ENCODE data around the gene TMEM108. TPM values are rescaled to one million over a fixed set of nuclear protein-coding genes. Genes with fewer than 3 reads are reported as not detected.

The TMEM108 gene
- total RNA-seq, 4 donors from 2014 or later, result 0.70 to 4.0 (median 1.4) TPM

DNA sequence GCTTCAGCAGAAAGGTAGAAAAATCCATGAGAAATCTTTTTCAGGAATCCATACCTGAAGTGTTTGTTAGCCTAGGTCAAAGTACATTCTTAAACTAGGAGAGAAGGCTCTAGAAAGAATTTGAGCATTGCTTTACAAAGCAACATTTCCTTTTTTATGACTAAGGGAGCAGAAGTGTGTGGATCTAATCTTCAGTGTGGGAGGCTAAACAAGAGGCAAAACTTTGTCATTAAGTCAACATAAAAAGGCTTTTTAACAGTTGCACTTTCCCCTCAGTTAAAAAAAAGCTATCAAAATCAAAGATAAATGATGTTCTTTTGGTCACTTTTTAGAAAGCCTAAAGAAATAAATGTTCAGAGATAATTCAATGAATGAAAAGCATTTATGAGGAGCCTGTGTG, 154.8 kb downstream of the TMEM108 start:
- Histone ChIP-seq H3K27me3 (no peaks in the 10 kb centered on the region), H3K36me3 (no peaks in the 10 kb centered on the region), H3K9me3 (no peaks in the 10 kb centered on the region), H3K4me1 (no peaks in the 10 kb centered on the region), H3K27ac (no peak overlapping the region), H3K4me3 (no peak overlapping the region)
- no peak for TF ChIP-seq POLR2A (IDR thresholded peaks at IDR 0.05)
- no peak for TF ChIP-seq POLR2AphosphoS5 (IDR thresholded peaks at IDR 0.05)
- no peak for TF ChIP-seq EP300 (IDR thresholded peaks at IDR 0.05)
- TF ChIP-seq, protein P1, sequence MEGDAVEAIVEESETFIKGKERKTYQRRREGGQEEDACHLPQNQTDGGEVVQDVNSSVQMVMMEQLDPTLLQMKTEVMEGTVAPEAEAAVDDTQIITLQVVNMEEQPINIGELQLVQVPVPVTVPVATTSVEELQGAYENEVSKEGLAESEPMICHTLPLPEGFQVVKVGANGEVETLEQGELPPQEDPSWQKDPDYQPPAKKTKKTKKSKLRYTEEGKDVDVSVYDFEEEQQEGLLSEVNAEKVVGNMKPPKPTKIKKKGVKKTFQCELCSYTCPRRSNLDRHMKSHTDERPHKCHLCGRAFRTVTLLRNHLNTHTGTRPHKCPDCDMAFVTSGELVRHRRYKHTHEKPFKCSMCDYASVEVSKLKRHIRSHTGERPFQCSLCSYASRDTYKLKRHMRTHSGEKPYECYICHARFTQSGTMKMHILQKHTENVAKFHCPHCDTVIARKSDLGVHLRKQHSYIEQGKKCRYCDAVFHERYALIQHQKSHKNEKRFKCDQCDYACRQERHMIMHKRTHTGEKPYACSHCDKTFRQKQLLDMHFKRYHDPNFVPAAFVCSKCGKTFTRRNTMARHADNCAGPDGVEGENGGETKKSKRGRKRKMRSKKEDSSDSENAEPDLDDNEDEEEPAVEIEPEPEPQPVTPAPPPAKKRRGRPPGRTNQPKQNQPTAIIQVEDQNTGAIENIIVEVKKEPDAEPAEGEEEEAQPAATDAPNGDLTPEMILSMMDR (IDR thresholded peaks at IDR 0.05), result no peak
- no peak for DNase-seq (ENCODE audit: low spot score in 2 of 2)

DNA sequence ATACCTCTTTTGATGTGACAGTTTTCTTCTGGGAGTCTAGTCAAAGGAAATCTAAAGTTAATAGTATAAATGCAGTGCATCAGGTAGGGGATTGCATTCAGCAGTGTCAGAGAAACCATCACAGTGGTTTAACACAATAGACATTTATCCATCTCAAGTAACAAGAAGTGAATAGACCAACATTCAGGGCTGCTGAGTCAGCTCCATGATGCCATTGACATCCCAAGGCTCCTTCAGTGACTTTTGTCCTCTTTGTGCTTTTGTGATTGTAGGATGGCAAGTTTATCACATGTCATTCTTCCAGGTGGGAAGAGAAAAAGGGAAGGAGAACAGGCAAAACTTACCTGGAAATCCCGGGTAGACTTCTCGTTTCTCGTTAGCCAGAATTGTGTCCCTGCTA, 158.3 kb downstream of the TMEM108 start:
- no peak for TF ChIP-seq POLR2AphosphoS5 (IDR thresholded peaks at IDR 0.05)
- no peak for TF ChIP-seq POLR2A (IDR thresholded peaks at IDR 0.05)
- TF ChIP-seq, protein P1 (IDR thresholded peaks at IDR 0.05), result no peak
- TF ChIP-seq EP300 (IDR thresholded peaks at IDR 0.05), result no peak
- Histone ChIP-seq H3K27ac (no peak overlapping the region), H3K36me3 (no peaks in the 10 kb centered on the region), H3K27me3 (no peaks in the 10 kb centered on the region), H3K4me3 (no peak overlapping the region), H3K4me1 (no peaks in the 10 kb centered on the region), H3K9me3 (no peaks in the 10 kb centered on the region)
- DNase-seq (ENCODE audit: low spot score in 2 of 2), result no peak
- 78% methylated on average over 3 of the region's 3 CpGs for WGBS

DNA sequence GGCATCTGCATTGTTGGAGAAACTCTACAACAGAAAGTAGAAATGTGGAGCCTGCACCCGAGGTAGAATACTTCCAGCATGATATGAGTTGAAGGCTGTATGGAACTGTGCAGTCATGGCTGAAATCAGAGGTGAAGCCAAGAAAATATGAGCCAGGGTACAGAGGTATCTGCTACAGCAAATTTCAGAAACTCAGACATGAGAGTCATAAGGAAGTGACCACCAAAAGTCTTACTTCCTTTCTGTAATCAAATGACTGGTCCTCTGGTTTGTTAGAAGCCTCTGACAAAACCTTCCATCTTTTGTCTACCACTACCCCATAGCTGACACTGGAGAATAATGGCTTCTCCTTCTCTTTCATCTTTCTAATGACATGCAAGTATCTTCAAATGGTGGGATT, 159.4 kb downstream of the TMEM108 start:
- TF ChIP-seq EP300 (IDR thresholded peaks at IDR 0.05) (no peak), POLR2AphosphoS5 (IDR thresholded peaks at IDR 0.05) (no peak), POLR2A (IDR thresholded peaks at IDR 0.05) (no peak)
- TF ChIP-seq, protein P1 (IDR thresholded peaks at IDR 0.05), result no peak
- H3K4me3 ChIP-seq, result no peak overlapping the region
- DNase-seq (ENCODE audit: low spot score in 2 of 2), result no peak
- H3K27ac ChIP-seq, result no peak overlapping the region
- H3K4me1 ChIP-seq, result no peaks in the 10 kb centered on the region
- H3K9me3 ChIP-seq, result no peaks in the 10 kb centered on the region
- no peaks in the 10 kb centered on the region for H3K36me3 ChIP-seq
- WGBS, result 64% methylated on average over 1 of the region's 1 CpG
- no peaks in the 10 kb centered on the region for H3K27me3 ChIP-seq

DNA sequence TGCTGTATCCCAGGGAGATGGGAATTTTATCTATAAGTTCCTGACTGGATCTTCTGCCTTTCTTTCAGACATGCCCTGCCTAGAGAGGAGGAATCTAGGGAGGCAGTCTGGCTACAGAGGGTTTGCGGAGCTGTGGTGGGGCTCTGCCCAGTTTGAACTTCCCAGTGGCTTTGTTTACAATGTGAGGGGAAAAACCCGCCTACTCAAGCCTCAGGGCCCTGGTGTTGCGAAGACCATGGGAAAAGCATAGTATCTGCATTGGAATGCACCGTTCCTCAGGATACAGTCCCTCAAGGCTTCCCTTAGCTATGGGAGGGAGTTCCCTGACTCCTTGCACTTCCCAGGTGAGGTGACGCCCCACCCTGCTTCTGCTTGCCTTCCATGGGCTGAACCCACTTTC, 168.7 kb downstream of the TMEM108 start:
- WGBS, result 48% methylated on average over 4 of the region's 5 CpGs
- Histone ChIP-seq H3K4me3 (no peak overlapping the region), H3K9me3 (no peaks in the 10 kb centered on the region), H3K27me3 (no peaks in the 10 kb centered on the region), H3K4me1 (no peaks in the 10 kb centered on the region), H3K27ac (no peak overlapping the region), H3K36me3 (no peaks in the 10 kb centered on the region)
- no peak for DNase-seq (ENCODE audit: low spot score in 2 of 2)
- TF ChIP-seq POLR2AphosphoS5 (IDR thresholded peaks at IDR 0.05) (no peak), EP300 (IDR thresholded peaks at IDR 0.05) (no peak)
- TF ChIP-seq, protein P1 (IDR thresholded peaks at IDR 0.05), result no peak

DNA sequence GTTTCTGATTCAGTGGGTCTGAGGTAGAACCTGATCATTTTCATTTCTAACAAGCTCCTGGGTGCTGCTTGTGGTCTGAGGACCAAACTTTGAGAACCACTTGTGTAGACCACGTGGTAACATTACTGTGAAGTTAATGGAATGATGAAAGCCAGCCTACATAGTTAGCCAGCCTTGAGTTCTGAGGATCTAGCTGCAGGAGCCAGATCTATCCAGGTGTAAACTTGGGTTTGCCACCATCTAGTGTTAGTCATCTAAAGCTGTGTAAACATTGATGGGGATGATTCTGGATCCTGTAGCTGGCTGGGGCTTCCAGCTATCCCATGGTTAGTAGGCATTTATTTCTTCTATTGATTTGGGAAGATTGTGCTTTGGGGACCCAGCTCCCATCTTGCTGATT, 170.0 kb downstream of the TMEM108 start:
- Histone ChIP-seq H3K4me1 (no peaks in the 10 kb centered on the region), H3K36me3 (no peaks in the 10 kb centered on the region), H3K4me3 (no peak overlapping the region), H3K27me3 (no peaks in the 10 kb centered on the region), H3K9me3 (no peaks in the 10 kb centered on the region), H3K27ac (no peak overlapping the region)
- no peak for DNase-seq (ENCODE audit: low spot score in 2 of 2)
- TF ChIP-seq POLR2AphosphoS5 (IDR thresholded peaks at IDR 0.05) (no peak), POLR2A (IDR thresholded peaks at IDR 0.05) (no peak), EP300 (IDR thresholded peaks at IDR 0.05) (no peak)
- TF ChIP-seq, protein P1 (IDR thresholded peaks at IDR 0.05), result no peak
- WGBS, result 43% methylated on average over 1 of the region's 1 CpG

Data from suprapubic skin (tissue), 4 donors.